Activated CD8-positive, alpha-beta T cell treated with anti-CD3 and anti-CD28 coated beads, Interleukin-2, amount 10 ng/mL, durations not matched to agents 7 days and 5 days (primary cell): ENCODE measurements around the gene PARP9. TPM values are rescaled to one million over a fixed set of nuclear protein-coding genes. Genes with fewer than 3 reads are reported as not detected.

Source experiments
- ATAC-seq: fragments of 150-1000 bp; cut with Tn5 transposase; one replicate; pipeline ENCODE4 v1.10.0; 2021; ENCODE audit warnings: moderate library complexity
- CTCF ChIA-PET: fragments of 350-600 bp; sonication (Branson Sonifier 250); formaldehyde crosslinking; loops from one replicate; lab custom pipeline; 2021; ENCODE audit warnings: antibody characterized with exemption; lab: Charles Lee
- POLR2A ChIA-PET: fragments of 350-600 bp; sonication (Branson Sonifier 250); formaldehyde crosslinking; loops from one replicate; lab custom pipeline; 2021; ENCODE audit warnings: antibody characterized with exemption; lab: Charles Lee
- DNase-seq: peaks from one replicate; pipeline ENCODE4 v3.0.0-alpha.2; 2020
- H3K27ac Mint-ChIP-seq: one replicate; pipeline ENCODE4 v1.8.0; 2021; ENCODE audit warnings: mild to moderate bottlenecking, mixed read lengths
- H3K27me3 Mint-ChIP-seq: one replicate; pipeline ENCODE4 v1.8.0; 2021; ENCODE audit warnings: low read depth, mixed read lengths
- H3K36me3 Mint-ChIP-seq: one replicate; pipeline ENCODE4 v1.8.0; 2021; ENCODE audit warnings: low read depth, mixed read lengths
- H3K4me1 Mint-ChIP-seq: one replicate; pipeline ENCODE4 v1.8.0; 2021; ENCODE audit warnings: low read depth, mixed read lengths
- H3K4me3 Mint-ChIP-seq: one replicate; pipeline ENCODE4 v1.8.0; 2021; ENCODE audit warnings: mild to moderate bottlenecking, mixed read lengths
- H3K9me3 Mint-ChIP-seq: one replicate; pipeline ENCODE4 v1.8.0; 2022; ENCODE audit warnings: mixed read lengths; ENCODE audit not compliant: insufficient read depth
- total RNA-seq, 2 experiments: library from RNA; stranded (reverse); gene quantifications; one replicate each; pipeline ENCODE4 v1.2.3, GENCODE V29; 2021

The PARP9 gene
- total RNA-seq, 2 experiments from 2014 or later, result 115 to 118 TPM

GRCh38 chr3:122553171-122553570 lies 10.9 kb downstream of the PARP9 start:
- ChIA-PET POLR2A (interaction anchor here (1.3 kb wide), 1 partner anchor 38 kb away, joined by 3 read pairs; the partner anchor contains the start of gene KPNA1), CTCF (interaction anchor here (2.1 to 2.4 kb wide), 2 partner anchors 126 to 160 kb away, joined by 5 to 22 read pairs; no protein-coding TSS in a partner anchor)
- H3K27me3 Mint-ChIP-seq, result no peaks in the 10 kb centered on the region
- DNase-seq, result no peak
- no peaks in the 10 kb centered on the region for H3K9me3 Mint-ChIP-seq
- H3K36me3 Mint-ChIP-seq, result peaks cover 84% of the 10 kb centered on the region
- no peak overlapping the region for H3K27ac Mint-ChIP-seq
- H3K4me3 Mint-ChIP-seq, result no peak overlapping the region
- ATAC-seq, result no peak
- peaks cover 27% of the 10 kb centered on the region for H3K4me1 Mint-ChIP-seq

- ChIA-PET CTCF (interaction anchor here (0.8 to 2.5 kb wide), 6 partner anchors 11 to 155 kb away, joined by 3 to 17 read pairs (median 5); partner anchors contain the start of gene PARP14), POLR2A (interaction anchor here (0.6 to 1.3 kb wide), 3 partner anchors 8 to 29 kb away, joined by 3 to 4 read pairs (median 3); partner anchors contain the start of gene PARP15)
- H3K36me3 Mint-ChIP-seq, result peaks cover 88% of the 10 kb centered on the region
- peaks cover 13% of the 10 kb centered on the region for H3K4me1 Mint-ChIP-seq
- ATAC-seq (no peak), DNase-seq (no peak)
- H3K27me3 Mint-ChIP-seq, result no peaks in the 10 kb centered on the region
- peak overlapping the region; percentile 26 for H3K27ac Mint-ChIP-seq
- no peak overlapping the region for H3K4me3 Mint-ChIP-seq
- no peaks in the 10 kb centered on the region for H3K9me3 Mint-ChIP-seq
Measured at GRCh38 chr3:122548619-122549018, 15.5 kb downstream of the PARP9 start.

GRCh38 chr3:122548076-122548475 lies 16.0 kb downstream of the PARP9 start:
- Mint-ChIP-seq H3K9me3 (no peaks in the 10 kb centered on the region), H3K27ac (peak overlapping the region; percentile 26), H3K4me3 (no peak overlapping the region), H3K27me3 (no peaks in the 10 kb centered on the region), H3K4me1 (peaks cover 10% of the 10 kb centered on the region), H3K36me3 (peaks cover 88% of the 10 kb centered on the region)
- ATAC-seq, result no peak
- ChIA-PET CTCF (interaction anchor here (0.6 to 2.5 kb wide), 6 partner anchors 10 to 155 kb away, joined by 3 to 17 read pairs (median 5); partner anchors contain the start of gene PARP14), POLR2A (interaction anchor here (0.7 to 1.3 kb wide), 2 partner anchors 9 to 29 kb away, joined by 3 to 4 read pairs; partner anchors contain the start of gene PARP15)
- no peak for DNase-seq

GRCh38 chr3:122546151-122546550 lies 17.9 kb downstream of the PARP9 start:
- Mint-ChIP-seq H3K4me1 (peaks cover 9% of the 10 kb centered on the region), H3K9me3 (no peaks in the 10 kb centered on the region), H3K27ac (no peak overlapping the region), H3K36me3 (peaks cover 79% of the 10 kb centered on the region), H3K27me3 (no peaks in the 10 kb centered on the region), H3K4me3 (no peak overlapping the region)
- POLR2A ChIA-PET, result interaction anchor here (1.2 kb wide), 1 partner anchor 9 kb away, joined by 4 read pairs; no protein-coding TSS in a partner anchor
- DNase-seq (no peak), ATAC-seq (no peak)
- CTCF ChIA-PET, result interaction anchor here (1.6 to 2.0 kb wide), 2 partner anchors 14 to 133 kb away, joined by 4 to 7 read pairs; no protein-coding TSS in a partner anchor

- no peak overlapping the region for H3K4me3 Mint-ChIP-seq
- DNase-seq, result no peak
- peaks cover 75% of the 10 kb centered on the region for H3K36me3 Mint-ChIP-seq
- ChIA-PET POLR2A (no interaction called here), CTCF (no interaction called here)
- H3K9me3 Mint-ChIP-seq, result no peaks in the 10 kb centered on the region
- no peaks in the 10 kb centered on the region for H3K27me3 Mint-ChIP-seq
- no peak overlapping the region for H3K27ac Mint-ChIP-seq
- ATAC-seq, result no peak
- peaks cover 25% of the 10 kb centered on the region for H3K4me1 Mint-ChIP-seq
Measured at GRCh38 chr3:122538956-122539490, 25.1 kb downstream of the PARP9 start.

GRCh38 chr3:122536632-122537001 lies 27.5 kb downstream of the PARP9 start:
- no peak overlapping the region for H3K27ac Mint-ChIP-seq
- H3K27me3 Mint-ChIP-seq, result no peaks in the 10 kb centered on the region
- ChIA-PET CTCF (interaction anchor here (0.8 to 1.6 kb wide), 4 partner anchors 13 to 189 kb away, joined by 3 read pairs; no protein-coding TSS in a partner anchor), POLR2A (no interaction called here)
- no peak overlapping the region for H3K4me3 Mint-ChIP-seq
- ATAC-seq, result no peak
- no peak for DNase-seq
- peaks cover 82% of the 10 kb centered on the region for H3K36me3 Mint-ChIP-seq
- peaks cover 34% of the 10 kb centered on the region for H3K4me1 Mint-ChIP-seq
- H3K9me3 Mint-ChIP-seq, result no peaks in the 10 kb centered on the region

GRCh38 chr3:122535964-122536631 lies 28.0 kb downstream of the PARP9 start:
- Mint-ChIP-seq H3K27me3 (no peaks in the 10 kb centered on the region), H3K27ac (no peak overlapping the region), H3K36me3 (peaks cover 80% of the 10 kb centered on the region), H3K4me3 (no peak overlapping the region), H3K9me3 (no peaks in the 10 kb centered on the region), H3K4me1 (peaks cover 34% of the 10 kb centered on the region)
- ChIA-PET CTCF (interaction anchor here (0.8 to 1.6 kb wide), 4 partner anchors 13 to 190 kb away, joined by 3 read pairs; no protein-coding TSS in a partner anchor), POLR2A (no interaction called here)
- DNase-seq (no peak), ATAC-seq (no peak)

- no peak overlapping the region for H3K4me3 Mint-ChIP-seq
- CTCF ChIA-PET, result interaction anchor here (0.6 to 2.0 kb wide), 8 partner anchors 24 to 433 kb away, joined by 3 to 9 read pairs (median 4); no protein-coding TSS in a partner anchor
- DNase-seq (peak; percentile 50), ATAC-seq (peak; percentile 89)
- no peaks in the 10 kb centered on the region for H3K27me3 Mint-ChIP-seq
- POLR2A ChIA-PET, result interaction anchor here (0.6 to 1.1 kb wide), 3 partner anchors 8 to 118 kb away, joined by 3 read pairs; partner anchors contain the start of gene WDR5B
- H3K9me3 Mint-ChIP-seq, result no peaks in the 10 kb centered on the region
- peaks cover 77% of the 10 kb centered on the region for H3K36me3 Mint-ChIP-seq
- H3K4me1 Mint-ChIP-seq, result peaks cover 26% of the 10 kb centered on the region
- no peak overlapping the region for H3K27ac Mint-ChIP-seq
Measured at GRCh38 chr3:122533931-122534334, 30.2 kb downstream of the PARP9 start.

- no peaks in the 10 kb centered on the region for H3K27me3 Mint-ChIP-seq
- H3K9me3 Mint-ChIP-seq, result no peaks in the 10 kb centered on the region
- no peak overlapping the region for H3K4me3 Mint-ChIP-seq
- H3K36me3 Mint-ChIP-seq, result peaks cover 75% of the 10 kb centered on the region
- no peak for ATAC-seq
- ChIA-PET CTCF (interaction anchor here (1.0 to 2.0 kb wide), 7 partner anchors 74 to 432 kb away, joined by 3 to 9 read pairs (median 4); no protein-coding TSS in a partner anchor), POLR2A (interaction anchor here (0.6 to 1.1 kb wide), 2 partner anchors 8 to 43 kb away, joined by 3 read pairs; no protein-coding TSS in a partner anchor)
- H3K27ac Mint-ChIP-seq, result peak overlapping the region; percentile 65
- DNase-seq, result no peak
- H3K4me1 Mint-ChIP-seq, result peaks cover 24% of the 10 kb centered on the region
Measured at GRCh38 chr3:122533480-122533879, 30.6 kb downstream of the PARP9 start.

GRCh38 chr3:122530164-122530563 lies 33.9 kb downstream of the PARP9 start:
- DNase-seq (no peak), ATAC-seq (no peak)
- H3K27ac Mint-ChIP-seq, result no peak overlapping the region
- peaks cover 19% of the 10 kb centered on the region for H3K4me1 Mint-ChIP-seq
- H3K4me3 Mint-ChIP-seq, result no peak overlapping the region
- CTCF ChIA-PET, result no interaction called here
- H3K27me3 Mint-ChIP-seq, result no peaks in the 10 kb centered on the region
- H3K36me3 Mint-ChIP-seq, result peaks cover 60% of the 10 kb centered on the region
- POLR2A ChIA-PET, result no interaction called here
- no peaks in the 10 kb centered on the region for H3K9me3 Mint-ChIP-seq

GRCh38 chr3:122523317-122523716 lies 40.8 kb downstream of the PARP9 start:
- Mint-ChIP-seq H3K27ac (no peak overlapping the region), H3K9me3 (no peaks in the 10 kb centered on the region), H3K4me1 (no peaks in the 10 kb centered on the region), H3K4me3 (no peak overlapping the region), H3K27me3 (peaks cover 5% of the 10 kb centered on the region), H3K36me3 (peaks cover 18% of the 10 kb centered on the region)
- DNase-seq (no peak), ATAC-seq (no peak)
- POLR2A ChIA-PET, result no interaction called here
- CTCF ChIA-PET, result no interaction called here
